Stimulated activated CD4-positive, alpha-beta T cell treated with anti-CD3 and anti-CD28 coated beads, Interleukin-4, amount 100 ng/mL, for 1 hour (primary cell): ENCODE data around the gene FHDC1.

ENCODE experiments used
- DNase-seq: peaks from one replicate; pipeline ENCODE4 v3.0.0-alpha.2; 2020

The FHDC1 gene

DNA sequence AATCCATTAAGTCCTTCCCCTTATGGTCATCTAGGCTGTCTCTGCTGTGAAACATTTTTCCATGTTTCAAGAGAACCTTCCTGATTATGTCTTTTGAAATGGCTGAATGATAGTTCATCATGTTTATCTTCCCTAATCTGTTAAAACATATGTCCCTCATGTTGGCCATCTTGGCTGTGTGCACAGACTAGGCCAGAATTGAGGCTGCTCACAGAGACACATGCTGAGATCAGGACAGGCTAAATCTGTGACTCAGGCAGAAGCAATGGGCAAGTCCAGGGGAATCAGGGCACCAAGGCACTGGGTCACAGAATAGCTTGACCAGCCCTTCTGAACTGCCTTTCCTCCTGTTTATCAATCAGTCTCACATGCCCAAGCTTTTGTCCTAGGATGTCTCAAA, 78.3 kb downstream of the FHDC1 start:
- no peak for DNase-seq

DNA sequence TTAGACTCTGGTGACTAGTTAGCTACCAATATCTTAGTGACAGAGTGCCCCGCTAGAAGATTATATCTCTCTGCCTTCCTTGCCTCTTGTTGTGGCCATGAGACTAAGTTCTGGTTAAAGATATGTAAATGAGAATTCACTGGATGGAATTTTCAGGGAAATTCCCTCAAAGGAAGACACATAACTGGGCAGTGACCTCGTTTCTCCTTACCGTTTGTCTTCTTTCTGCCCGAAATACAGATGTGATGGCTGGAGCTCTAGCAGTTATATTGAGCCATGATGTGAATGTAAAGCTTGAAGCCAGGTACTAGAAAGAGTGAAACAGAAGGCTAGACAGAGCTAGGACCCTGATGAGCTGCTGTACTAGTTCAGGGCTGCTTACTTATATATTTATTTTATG, 80.5 kb downstream of the FHDC1 start:
- DNase-seq: no peak

DNA sequence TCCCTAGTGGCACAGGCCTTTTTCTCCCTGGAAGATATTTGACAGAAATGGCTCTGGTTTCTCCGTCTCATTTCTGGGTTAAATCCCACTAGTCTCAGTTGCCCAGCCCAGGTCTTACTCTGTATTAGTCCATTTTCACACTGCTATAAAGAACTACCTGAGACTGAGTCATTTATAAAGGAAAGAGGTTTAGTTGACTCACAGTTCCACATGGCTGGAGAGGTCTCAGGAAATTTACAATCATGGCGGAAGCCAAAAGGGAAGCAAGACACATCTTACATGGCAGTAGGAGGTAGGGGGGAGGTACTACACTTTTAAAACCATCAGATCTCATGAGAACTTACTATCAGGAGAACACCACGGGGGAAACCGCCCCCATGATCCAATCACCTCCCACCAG, 81.9 kb downstream of the FHDC1 start:
- DNase-seq: no peak

DNA sequence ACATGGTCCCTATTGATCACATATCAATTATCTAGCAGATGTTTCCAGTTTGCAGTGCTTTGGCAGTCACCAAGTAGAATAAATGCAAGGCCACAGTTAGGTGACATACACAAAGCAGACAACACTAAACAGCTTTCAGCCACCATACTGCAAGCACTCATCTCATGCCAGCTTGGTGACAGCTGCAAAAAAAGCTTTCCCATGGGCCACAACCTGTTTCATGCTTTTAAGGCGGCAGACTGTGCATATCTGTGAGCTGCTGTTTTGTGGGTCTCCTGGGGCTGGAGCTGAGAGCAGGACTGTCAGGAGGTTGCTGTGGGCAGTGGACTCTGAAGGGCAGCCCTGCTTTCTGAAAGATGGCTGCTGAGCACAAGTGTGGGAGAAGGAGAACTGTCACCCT, 82.6 kb downstream of the FHDC1 start:
- no peak for DNase-seq

DNA sequence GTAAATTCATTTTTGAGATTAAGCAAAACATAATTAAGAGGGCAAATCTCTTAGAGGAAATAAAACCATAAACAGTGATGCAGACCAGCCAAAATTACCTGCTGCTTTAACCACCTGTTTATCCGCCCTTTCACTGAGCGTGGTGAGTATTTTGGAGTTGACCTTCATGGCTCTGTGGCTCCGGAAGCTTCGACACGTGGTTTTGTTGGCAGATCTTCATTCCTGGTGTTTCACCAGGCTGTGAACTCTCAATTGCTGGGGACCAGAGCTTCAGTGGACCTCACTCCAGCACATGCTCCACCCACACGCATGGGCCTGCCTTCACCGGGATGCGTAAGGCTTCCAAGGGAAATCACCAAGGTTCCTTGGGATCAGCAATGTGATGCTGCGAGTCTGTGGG, 83.8 kb downstream of the FHDC1 start:
- DNase-seq: no peak

DNA sequence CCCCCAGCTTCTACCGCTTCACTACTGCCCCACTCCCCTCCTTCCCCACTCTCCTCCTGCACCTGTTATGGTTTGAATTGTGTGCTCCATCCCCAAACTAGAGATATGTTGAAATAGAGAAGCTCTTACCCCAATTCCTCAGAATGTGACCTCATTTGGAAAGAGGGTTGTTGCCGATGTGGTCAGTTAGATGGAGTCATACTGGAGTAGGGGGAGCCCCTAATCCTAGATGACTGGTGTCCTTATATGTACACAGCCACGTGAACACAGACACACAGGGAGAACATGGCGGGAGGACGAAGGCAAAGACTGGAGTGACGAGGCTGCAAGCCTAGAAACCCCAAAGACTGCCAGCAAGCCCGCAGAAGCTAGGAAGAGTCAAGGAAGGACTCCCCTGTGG, 84.3 kb downstream of the FHDC1 start:
- DNase-seq: no peak

DNA sequence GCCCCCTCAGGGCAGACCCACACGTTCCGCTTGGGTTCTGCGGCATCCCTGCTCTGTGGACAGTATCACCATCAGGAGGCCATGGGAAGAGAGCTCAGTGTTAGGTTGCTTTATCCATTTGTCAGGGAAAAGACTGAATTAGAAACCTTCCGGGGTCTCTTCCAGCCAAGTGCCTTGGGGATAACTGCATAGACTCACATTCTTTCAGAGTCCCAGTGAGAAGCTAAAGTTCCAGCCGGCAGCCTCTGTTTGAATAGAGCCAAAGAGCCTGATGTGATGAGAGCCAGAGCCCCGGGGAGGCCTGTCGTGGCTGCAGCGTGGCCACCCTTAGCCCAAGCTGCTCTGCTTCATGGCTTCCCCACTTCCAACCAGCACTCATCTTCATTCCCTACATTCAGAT, 85.2 kb downstream of the FHDC1 start:
- no peak for DNase-seq

DNA sequence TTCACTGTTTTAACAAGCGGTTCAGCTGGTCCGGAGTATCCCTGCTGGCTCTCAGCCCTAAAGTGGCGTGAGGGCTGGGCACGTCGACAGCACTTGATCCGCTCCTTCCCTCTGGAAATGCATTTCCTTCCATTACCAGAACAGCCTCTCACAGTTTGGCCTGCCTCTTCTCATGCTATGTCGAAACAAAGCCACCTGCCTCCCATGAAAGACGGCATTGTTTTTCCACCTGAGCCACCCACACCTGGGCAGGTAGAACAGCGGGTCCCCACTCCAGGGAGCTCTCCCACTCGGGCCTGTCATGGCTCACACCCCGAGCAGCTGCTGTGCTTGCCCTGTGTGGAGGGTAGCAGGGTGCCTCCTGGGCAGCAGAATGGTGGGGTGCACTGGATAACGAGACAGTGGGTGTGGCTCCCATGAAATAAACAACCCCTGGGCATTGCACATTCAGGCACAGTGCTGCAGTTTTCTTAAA, 86.2 kb downstream of the FHDC1 start:
- DNase-seq: no peak

DNA sequence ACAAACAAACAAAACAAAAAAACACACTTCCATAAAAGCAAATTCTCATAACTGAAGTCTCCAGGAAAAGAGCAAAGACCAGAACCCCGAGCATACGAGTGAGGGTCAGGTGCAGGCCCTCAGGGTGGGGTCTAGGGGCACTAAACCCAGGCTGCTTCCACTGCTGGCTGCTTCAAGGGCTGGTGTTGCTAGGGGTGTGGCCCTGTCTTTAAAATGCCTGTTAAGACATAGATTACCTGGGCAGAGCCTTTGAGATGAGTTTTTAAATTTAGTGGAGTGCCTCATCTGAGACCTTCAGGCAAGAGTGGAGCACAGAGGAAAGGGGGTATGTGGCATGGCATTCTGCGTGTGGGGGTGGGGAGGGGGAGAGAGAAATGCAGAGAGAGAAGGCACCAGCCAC, 87.0 kb downstream of the FHDC1 start:
- DNase-seq: no peak

DNA sequence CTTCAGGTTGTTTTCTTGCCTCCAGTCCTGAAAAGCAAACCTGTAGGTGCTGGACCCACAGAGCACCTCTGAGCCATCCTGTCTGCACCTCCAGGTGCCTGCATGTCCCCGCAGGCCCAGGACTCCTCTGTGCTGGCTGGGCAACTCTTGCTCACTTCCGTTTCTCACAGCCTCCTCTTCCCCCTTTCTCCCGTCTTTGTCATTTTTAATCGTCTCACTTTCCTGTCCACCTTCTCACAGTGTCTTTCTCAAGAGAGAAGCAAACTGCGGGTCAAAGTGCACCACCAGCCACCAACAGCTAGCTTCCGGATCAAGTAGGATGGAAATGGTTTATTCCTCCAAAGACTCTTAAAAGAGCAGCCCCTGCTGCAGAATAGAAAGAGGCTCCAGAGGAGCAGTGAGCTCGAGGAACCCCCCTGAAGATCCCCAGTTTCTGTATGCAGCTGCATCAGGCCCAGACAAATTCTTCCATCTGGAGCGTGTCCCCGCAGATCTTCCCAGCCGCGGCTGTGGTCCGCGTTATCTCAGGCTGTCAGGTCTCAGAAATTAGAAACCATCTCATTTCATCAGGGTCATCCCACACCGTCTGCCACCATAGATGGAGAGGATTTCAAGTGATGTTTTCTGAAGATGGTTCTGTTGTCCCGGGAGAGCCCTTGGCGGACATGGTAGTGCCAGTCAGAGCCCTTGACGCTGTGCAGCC, 87.7 kb downstream of the FHDC1 start:
- no peak for DNase-seq

DNA sequence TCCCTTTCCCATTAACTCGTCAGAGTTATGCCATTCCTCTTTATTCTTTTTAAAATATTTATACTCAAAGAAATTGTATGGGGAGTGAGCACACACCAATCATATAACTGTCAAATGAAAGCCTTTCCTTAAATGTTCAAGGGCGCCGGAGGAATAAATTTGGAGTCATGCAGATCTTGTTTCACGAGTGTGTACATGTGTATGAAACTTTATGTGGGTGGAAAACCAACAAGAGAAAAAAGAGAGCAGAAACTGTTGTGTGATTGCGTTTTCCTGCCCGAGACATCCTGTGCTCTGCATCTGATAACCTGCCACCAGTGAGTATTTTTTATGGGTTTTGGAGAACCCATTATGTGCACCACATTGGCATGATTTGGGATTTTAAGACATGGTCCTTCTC, 88.3 kb downstream of the FHDC1 start:
- DNase-seq: no peak

DNA sequence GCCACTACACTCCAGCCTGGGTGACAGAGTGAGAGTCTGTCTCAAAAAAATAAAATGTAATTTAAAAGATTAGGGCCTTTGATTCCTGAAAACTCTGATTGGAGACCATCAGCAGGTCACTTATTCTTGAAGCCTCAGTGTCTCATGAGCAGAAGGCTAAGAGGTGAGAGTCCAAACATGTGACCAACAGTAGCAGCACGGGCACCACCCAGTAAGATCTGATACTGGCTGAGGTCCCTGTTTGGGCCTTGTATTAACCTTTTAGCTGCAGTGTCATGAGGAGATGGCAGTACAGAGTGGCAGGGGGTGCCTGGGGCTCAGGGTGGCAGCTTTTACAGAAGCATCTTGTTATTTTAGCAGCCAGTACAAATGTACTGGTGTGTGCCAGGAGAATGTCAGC, 89.3 kb downstream of the FHDC1 start:
- DNase-seq: no peak

DNA sequence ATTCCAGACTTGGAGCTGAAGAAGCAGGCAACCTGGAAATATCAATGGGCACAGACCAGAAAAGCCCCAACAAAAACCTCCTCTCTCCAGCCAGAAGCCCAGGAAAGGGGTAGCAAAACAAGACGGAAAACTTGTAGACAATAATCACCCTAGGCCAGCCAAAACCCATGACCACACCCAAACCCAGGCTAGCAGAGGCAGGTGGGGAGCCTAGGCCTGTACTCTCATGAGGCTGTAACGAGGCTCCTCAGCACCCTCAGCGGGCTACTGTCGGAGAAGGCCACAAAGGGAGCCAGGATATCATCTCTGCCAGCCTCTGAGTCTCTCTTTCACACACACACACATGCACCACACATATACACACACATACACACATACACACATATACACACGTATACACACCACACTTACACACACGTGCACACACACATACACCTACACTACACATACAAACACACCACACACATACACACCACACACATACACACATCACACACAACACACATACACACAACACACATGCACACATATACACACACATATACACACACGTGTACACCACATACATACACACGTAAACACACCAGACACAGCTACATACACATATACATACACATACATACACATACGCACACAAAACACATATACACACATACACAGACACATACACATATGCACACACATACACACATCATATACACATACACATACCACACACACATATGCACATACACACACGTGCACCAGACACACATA, 90.6 kb downstream of the FHDC1 start:
- DNase-seq: no peak

DNA sequence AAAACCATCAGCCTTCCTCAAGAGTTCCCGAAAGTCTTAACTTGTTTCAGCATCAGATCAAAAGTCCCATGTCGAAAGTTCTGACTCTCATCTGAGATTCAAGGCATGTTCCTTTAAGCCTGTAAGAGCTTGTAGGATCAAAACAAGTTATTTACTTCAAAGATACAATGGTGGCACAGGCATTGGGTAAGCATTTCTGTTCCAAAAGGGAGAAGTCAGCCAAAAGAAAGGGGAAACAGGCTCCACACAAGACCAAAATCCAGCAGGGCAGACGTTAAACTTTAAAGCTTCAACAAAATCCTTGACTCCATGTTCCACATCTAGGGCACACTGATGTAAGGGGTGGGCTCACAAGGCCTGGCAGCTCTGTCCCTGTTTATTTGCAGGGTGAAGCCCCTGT, 91.7 kb downstream of the FHDC1 start:
- no peak for DNase-seq

DNA sequence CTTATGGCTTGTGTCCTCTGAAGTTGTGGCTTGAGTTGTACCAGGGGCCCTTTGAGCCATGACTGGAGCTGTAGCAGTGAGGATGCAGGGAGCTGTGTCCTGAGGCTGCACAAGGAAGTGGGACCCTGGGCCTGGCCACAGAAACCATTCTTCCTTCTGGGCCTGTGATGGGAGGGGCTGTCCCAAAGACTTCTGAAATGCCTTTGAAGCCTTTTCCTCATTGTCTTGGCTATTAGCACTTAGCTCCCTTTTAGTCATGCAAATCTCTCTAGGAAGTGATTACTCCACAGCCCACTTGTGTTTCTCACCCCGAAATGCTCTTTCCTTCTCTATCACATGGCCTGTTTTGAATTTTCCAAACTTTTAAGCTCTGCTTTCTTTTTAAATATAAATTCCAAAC, 92.4 kb downstream of the FHDC1 start:
- no peak for DNase-seq
